Upper lobe of left lung (tissue), 6 donors: ENCODE measurements around the gene TMEM52. TPM values are rescaled to one million over a fixed set of nuclear protein-coding genes. Genes with fewer than 3 reads are reported as not detected.

Source experiments
- ATAC-seq, 2 donors: fragments of 200-7000 bp; cut with Tn5 transposase; one replicate each; pipeline ENCODE4 v1.9.1; 2022; ENCODE audit warnings: mild to moderate bottlenecking in 2 of 2, moderate library complexity in 2 of 2; ENCODE audit not compliant: low FRiP score in 2 of 2
- DNase-seq, 2 donors: peaks; one replicate each; pipeline ENCODE4 v3.0.0-alpha.2; 2019 to 2020
- H3K27ac ChIP-seq, 4 donors: fragments of 200-600 bp; sonication (generic); one replicate each; pipeline ENCODE4 v1.5.1; 2016 to 2019
- H3K27me3 ChIP-seq, 4 donors: fragments of 200-600 bp; sonication (generic); one replicate each; pipeline ENCODE4 v1.5.1; 2017 to 2019
- H3K36me3 ChIP-seq, 4 donors: fragments of 200-600 bp; sonication (generic); one replicate each; pipeline ENCODE4 v1.5.1; 2016 to 2019
- H3K4me1 ChIP-seq, 4 donors: fragments of 200-600 bp; sonication (generic); one replicate each; pipeline ENCODE4 v1.5.1; 2018 to 2019
- H3K4me3 ChIP-seq, 4 donors: fragments of 200-600 bp; sonication (generic); one replicate each; pipeline ENCODE4 v1.5.1; 2017 to 2019; ENCODE audit warnings: mild to moderate bottlenecking in 2 of 4, moderate library complexity in 1 of 4
- H3K9me3 ChIP-seq, 4 donors: fragments of 200-600 bp; sonication (generic); one replicate each; pipeline ENCODE4 v1.5.1; 2018 to 2019
- CTCF ChIP-seq, 6 experiments: fragments of 450-650 bp in 4 of 6; fragments of 200-600 bp in 2 of 6; sonication (generic) in 2 of 6; IDR thresholded peaks; one replicate each; pipeline ENCODE4 v1.5.1; 2016 to 2019; ENCODE audit warnings: antibody characterized with exemption in 6 of 6
- EP300 ChIP-seq, 4 donors: sonication (generic); formaldehyde crosslinking; IDR thresholded peaks; one replicate each; pipeline ENCODE4 v1.5.1; 2017; ENCODE audit warnings: antibody characterized with exemption in 4 of 4, control low read depth in 2 of 4
- POLR2A ChIP-seq, 4 donors: fragments of 450-650 bp; IDR thresholded peaks; one replicate each; pipeline ENCODE4 v1.5.1; 2016 to 2017; ENCODE audit warnings: antibody characterized with exemption in 4 of 4, mild to moderate bottlenecking in 2 of 4
- POLR2AphosphoS5 ChIP-seq, 2 donors: sonication (generic); formaldehyde crosslinking; IDR thresholded peaks; one replicate each; pipeline ENCODE4 v1.5.1; 2017; ENCODE audit warnings: antibody characterized with exemption in 2 of 2
- WGBS, 2 donors: methylation state at CpG; one replicate each; pipeline ENCODE4 v1.1.5; 2017 to 2018; 5-methylcytosine and 5-hydroxymethylcytosine counted together
- total RNA-seq, 6 donors: library from RNA; depleted of rRNA in 4 of 6; stranded (reverse); fragments of >200 nt in 4 of 6; gene quantifications; one replicate each; pipeline versions ENCODE4 v1.1.0 to v1.2.1, GENCODE V29; 2016 to 2021
- donor health status: DM: no; HTN: no; CAD: no; lungs with moderate emphysema.
- donor health status: DM: no; HTN: yes; CAD: no; lungs with severe emphysema.

Gene TMEM52
- total RNA-seq, 6 donors from 2014 or later: 0.59 to 3.8 (median 2.7) TPM; not detected in 1

GRCh38 chr1:1877865-1878436 lies 41.1 kb downstream of the TMEM52 start:
- TF ChIP-seq CTCF (IDR thresholded peaks at IDR 0.05) (no peak), EP300 (IDR thresholded peaks at IDR 0.05) (no peak), POLR2AphosphoS5 (IDR thresholded peaks at IDR 0.05) (no peak), POLR2A (IDR thresholded peaks at IDR 0.05) (no peak)
- Histone ChIP-seq H3K4me3 (no peak overlapping the region), H3K27ac (no peak overlapping the region), H3K27me3 (no peaks in the 10 kb centered on the region), H3K36me3 (peaks cover 0 to 26% (median 3%) of the 10 kb centered on the region in 4 donors), H3K4me1 (peaks cover 51 to 97% (median 70%) of the 10 kb centered on the region in 4 donors), H3K9me3 (no peaks in the 10 kb centered on the region)
- WGBS, 2 donors: 82 to 85% methylated on average over 5 of the region's 5 CpGs
- no peak for ATAC-seq
- no peak for DNase-seq

GRCh38 chr1:1876335-1876930 lies 42.6 kb downstream of the TMEM52 start:
- 80 to 84% methylated on average over 11 of the region's 11 CpGs for WGBS, 2 donors
- no peak for DNase-seq
- Histone ChIP-seq H3K36me3 (peaks cover 0 to 28% (median 3%) of the 10 kb centered on the region in 4 donors), H3K4me1 (peaks cover 53 to 97% (median 71%) of the 10 kb centered on the region in 4 donors), H3K9me3 (no peaks in the 10 kb centered on the region), H3K4me3 (no peak overlapping the region), H3K27ac (no peak overlapping the region), H3K27me3 (no peaks in the 10 kb centered on the region)
- TF ChIP-seq EP300 (IDR thresholded peaks at IDR 0.05): no peak
- TF ChIP-seq POLR2A (IDR thresholded peaks at IDR 0.05): no peak
- TF ChIP-seq POLR2AphosphoS5 (IDR thresholded peaks at IDR 0.05): no peak
- TF ChIP-seq CTCF (IDR thresholded peaks at IDR 0.05): no peak
- ATAC-seq: no peak

- WGBS, 2 donors: 69 to 76% methylated on average over 1 of the region's 1 CpG
- no peaks in the 10 kb centered on the region for H3K9me3 ChIP-seq
- peaks cover 53 to 96% (median 71%) of the 10 kb centered on the region in 4 donors for H3K4me1 ChIP-seq
- no peak overlapping the region for H3K27ac ChIP-seq
- ATAC-seq: no peak
- no peak for TF ChIP-seq POLR2A (IDR thresholded peaks at IDR 0.05)
- no peak for TF ChIP-seq EP300 (IDR thresholded peaks at IDR 0.05)
- TF ChIP-seq CTCF (IDR thresholded peaks at IDR 0.05): no peak
- TF ChIP-seq POLR2AphosphoS5 (IDR thresholded peaks at IDR 0.05): no peak
- H3K27me3 ChIP-seq: no peaks in the 10 kb centered on the region
- no peak overlapping the region for H3K4me3 ChIP-seq
- no peak for DNase-seq
- H3K36me3 ChIP-seq: peaks cover 0 to 28% (median 3%) of the 10 kb centered on the region in 4 donors
Observed at GRCh38 chr1:1875932-1876331, 43.1 kb downstream of the TMEM52 start.

DNA sequence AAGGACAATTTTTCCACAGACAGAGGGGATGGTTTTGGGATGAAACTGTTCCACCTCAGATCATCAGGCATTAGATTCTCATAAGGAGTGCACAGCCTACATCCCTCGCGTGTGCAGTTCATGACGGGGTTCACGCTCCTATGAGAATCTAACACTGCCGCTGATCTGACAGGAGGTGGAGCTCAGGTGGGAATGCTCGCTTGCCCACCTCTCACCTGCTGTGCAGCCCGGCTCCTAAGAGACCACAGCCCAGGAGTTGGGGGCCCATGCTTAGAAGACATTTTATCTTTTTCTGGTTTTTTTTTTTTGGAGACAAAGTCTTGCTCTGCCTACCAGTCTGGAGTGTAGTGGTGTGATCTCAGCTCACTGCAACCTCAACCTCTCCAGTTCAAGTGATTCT lies 44.2 kb downstream of the TMEM52 start:
- Histone ChIP-seq H3K9me3 (no peaks in the 10 kb centered on the region), H3K36me3 (peaks cover 0 to 28% (median 3%) of the 10 kb centered on the region in 4 donors), H3K27me3 (no peaks in the 10 kb centered on the region), H3K4me3 (no peak overlapping the region), H3K27ac (no peak overlapping the region), H3K4me1 (peaks cover 59 to 95% (median 72%) of the 10 kb centered on the region in 4 donors)
- TF ChIP-seq POLR2AphosphoS5 (IDR thresholded peaks at IDR 0.05) (no peak), EP300 (IDR thresholded peaks at IDR 0.05) (no peak), CTCF (IDR thresholded peaks at IDR 0.05) (no peak), POLR2A (IDR thresholded peaks at IDR 0.05) (no peak)
- no peak for ATAC-seq
- no peak for DNase-seq
- 97 to 98% methylated on average over 7 of the region's 7 CpGs for WGBS, 2 donors
